ENCODE measurements around the gene CRY1.
A peak's percentile ranks its signal among the peaks of the same experiment; 100 is the strongest.

DNA sequence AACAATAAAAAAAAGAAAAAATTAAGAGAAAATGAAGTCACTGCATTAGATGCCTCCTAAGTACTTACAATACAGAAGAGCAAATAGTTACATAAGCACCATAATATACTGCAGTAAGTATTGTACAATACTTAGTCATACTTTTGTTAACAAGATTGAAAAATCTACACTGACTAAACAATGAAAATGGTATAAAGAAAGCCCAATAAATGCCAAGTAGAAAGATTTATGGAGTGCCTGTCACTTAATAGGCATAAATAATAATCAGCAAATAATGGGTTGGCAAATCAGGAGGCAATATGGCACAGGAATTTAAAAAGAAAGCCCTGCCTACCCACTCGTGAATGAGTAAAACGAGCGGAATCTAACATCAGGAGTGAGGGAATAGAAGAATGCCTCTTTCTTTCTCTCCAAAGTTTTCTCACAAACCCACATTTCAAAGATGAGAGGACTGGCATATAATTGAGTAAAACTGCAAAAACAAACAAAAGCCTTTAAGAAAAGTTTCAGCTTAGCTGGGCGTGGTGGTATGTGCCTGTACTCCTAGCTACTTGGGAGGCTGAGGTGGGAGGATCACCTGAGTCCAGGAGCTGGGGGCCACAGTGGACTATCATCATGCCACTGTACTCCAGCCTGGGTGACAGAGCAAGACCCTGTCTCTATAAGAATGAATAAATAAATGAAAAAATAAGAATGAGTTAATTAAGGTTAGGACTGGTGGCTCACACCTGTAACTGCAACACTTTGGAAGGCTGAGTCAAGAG lies 36.1 kb downstream of the CRY1 start:
- no peak for TF ChIP-seq CTCF (IDR thresholded peaks at IDR 0.05)
- no peak for TF ChIP-seq JUN (IDR thresholded peaks at IDR 0.05)
- no peak for TF ChIP-seq FOSL2 (IDR thresholded peaks at IDR 0.05)
- TF ChIP-seq FOSL2 (CRISPR knock-in tag; IDR thresholded peaks at IDR 0.05): peak; percentile 63
- no peak for TF ChIP-seq POLR2A (IDR thresholded peaks at IDR 0.05; ENCODE audit: low read length)
- TF ChIP-seq RAD21 (conservative IDR thresholded peaks at IDR 0.05 in 1 of 2, IDR thresholded peaks at IDR 0.05 in 1 of 2): no peak
- TF ChIP-seq CEBPB (IDR thresholded peaks at IDR 0.05): peak; percentile 14 to 69; a peak in 1 of 4 replicates
- TF ChIP-seq TP53 (CRISPR knock-in tag; IDR thresholded peaks at IDR 0.05): no peak
- no peak for TF ChIP-seq SMC3 (IDR thresholded peaks at IDR 0.05)
- no peak for TF ChIP-seq NR3C1 (IDR thresholded peaks at IDR 0.05)
